NCI-H82 treated with DMSO at 0.1 percent for 48 hours (cell line): ENCODE data around the gene KCNB1.

Experiments
- DNase-seq: peaks from one replicate; lab custom pipeline; 2025; ENCODE audit not compliant: unreplicated experiment; lab: John Stamatoyannopoulos, UW

The KCNB1 gene

GRCh38 chr20:49444553-49444990, 37.9 kb downstream of the KCNB1 start:
- DNase-seq = no peak

- DNase-seq = no peak
Observed at GRCh38 chr20:49437057-49437456, 45.4 kb downstream of the KCNB1 start.

- DNase-seq = no peak
Observed at GRCh38 chr20:49435639-49436038, 46.8 kb downstream of the KCNB1 start.

GRCh38 chr20:49433333-49433732, 49.1 kb downstream of the KCNB1 start:
- no peak for DNase-seq

GRCh38 chr20:49432550-49432949, 49.9 kb downstream of the KCNB1 start:
- DNase-seq = no peak

GRCh38 chr20:49431329-49431728, 51.1 kb downstream of the KCNB1 start:
- DNase-seq = no peak

GRCh38 chr20:49430320-49430719, 52.1 kb downstream of the KCNB1 start:
- DNase-seq = no peak

- no peak for DNase-seq
Observed at GRCh38 chr20:49427751-49428518, 54.5 kb downstream of the KCNB1 start.

GRCh38 chr20:49426873-49427272, 55.6 kb downstream of the KCNB1 start:
- no peak for DNase-seq

- DNase-seq = no peak
Observed at GRCh38 chr20:49426395-49426794, 56.1 kb downstream of the KCNB1 start.

GRCh38 chr20:49424536-49424935, 57.9 kb downstream of the KCNB1 start:
- no peak for DNase-seq

GRCh38 chr20:49422161-49422560, 60.3 kb downstream of the KCNB1 start:
- no peak for DNase-seq

GRCh38 chr20:49420811-49421295, 61.6 kb downstream of the KCNB1 start:
- DNase-seq = no peak

GRCh38 chr20:49420292-49420691, 62.2 kb downstream of the KCNB1 start:
- no peak for DNase-seq

GRCh38 chr20:49419785-49420184, 62.7 kb downstream of the KCNB1 start:
- DNase-seq = no peak

GRCh38 chr20:49418809-49419208, 63.7 kb downstream of the KCNB1 start:
- DNase-seq = no peak

GRCh38 chr20:49417843-49418555, 64.5 kb downstream of the KCNB1 start:
- DNase-seq = no peak

- no peak for DNase-seq
Observed at GRCh38 chr20:49415668-49416044, 66.8 kb downstream of the KCNB1 start.

- DNase-seq = no peak
Observed at GRCh38 chr20:49415005-49415667, 67.3 kb downstream of the KCNB1 start.

GRCh38 chr20:49413677-49414076, 68.8 kb downstream of the KCNB1 start:
- DNase-seq = no peak

GRCh38 chr20:49412953-49413352, 69.5 kb downstream of the KCNB1 start:
- no peak for DNase-seq

GRCh38 chr20:49412254-49412653, 70.2 kb downstream of the KCNB1 start:
- no peak for DNase-seq
